DND-41 (cell line): ENCODE measurements around the gene AEN.

Experiments
- ATAC-seq: fragments of 200-7000 bp; cut with Tn5 transposase; 3 replicates; pipeline ENCODE4 v1.9.1; 2021; ENCODE audit warnings: low read depth; ENCODE audit not compliant: insufficient read depth
- DNase-seq: peaks from one replicate; pipeline ENCODE4 v3.0.0-alpha.2; 2020
- H2AFZ ChIP-seq: 2 replicates; pipeline ENCODE4 v1.6.0; 2012; ENCODE audit warnings: low read depth, low read length
- H3K27ac ChIP-seq: 2 replicates; pipeline ENCODE4 v1.5.1; 2012; ENCODE audit warnings: low read length, inconsistent platforms
- H3K27me3 ChIP-seq: fragments of 200-600 bp; sonication (generic); 2 replicates; pipeline ENCODE4 v1.6.0; 2012; ENCODE audit warnings: low read length, mild to moderate bottlenecking, inconsistent platforms; ENCODE audit not compliant: insufficient read depth, poor library complexity
- H3K36me3 ChIP-seq: 2 replicates; pipeline ENCODE4 v1.5.1; 2012; ENCODE audit warnings: low read length, inconsistent platforms; ENCODE audit not compliant: insufficient read depth
- H3K4me1 ChIP-seq: 2 replicates; pipeline ENCODE4 v1.5.1; 2012; ENCODE audit warnings: mild to moderate bottlenecking, low read length; ENCODE audit not compliant: insufficient read depth
- H3K4me2 ChIP-seq: 2 replicates; pipeline ENCODE4 v1.6.0; 2012; ENCODE audit warnings: mild to moderate bottlenecking, moderate library complexity, low read length, inconsistent platforms; ENCODE audit not compliant: insufficient read depth
- H3K4me3 ChIP-seq, 2 experiments: fragments of 200-600 bp in 1 of 2; shearing (Covaris generic) in 1 of 2; 2 replicates each; pipeline ENCODE4 v1.5.1; 2012 to 2016; ENCODE audit warnings: inconsistent platforms in 2 of 2, low read length in 2 of 2, mild to moderate bottlenecking in 2 of 2, low read depth in 1 of 2, moderate library complexity in 1 of 2
- H3K79me2 ChIP-seq: 2 replicates; pipeline ENCODE4 v1.6.0; 2012; ENCODE audit warnings: low read length, inconsistent platforms; ENCODE audit not compliant: insufficient read depth
- H3K9ac ChIP-seq: 2 replicates; pipeline ENCODE4 v1.6.0; 2012; ENCODE audit warnings: low read depth, mild to moderate bottlenecking, inconsistent platforms, low read length, moderate library complexity
- H3K9me3 ChIP-seq: 2 replicates; pipeline ENCODE4 v1.5.1; 2012; ENCODE audit warnings: low read length, moderate library complexity, mild to moderate bottlenecking, inconsistent platforms; ENCODE audit not compliant: insufficient read depth, severe bottlenecking
- H4K20me1 ChIP-seq: 2 replicates; pipeline ENCODE4 v1.6.0; 2012; ENCODE audit warnings: low read length; ENCODE audit not compliant: insufficient read depth
- CTCF ChIP-seq: IDR thresholded peaks from 2 replicates; pipeline ENCODE4 v1.5.1; 2012; ENCODE audit warnings: borderline replicate concordance, low read length, moderate library complexity, mild to moderate bottlenecking; ENCODE audit not compliant: poor library complexity, severe bottlenecking; ENCODE audit errors: extremely low read depth
- EZH2 ChIP-seq: IDR thresholded peaks from 3 replicates; pipeline ENCODE4 v1.6.1; 2012; ENCODE audit warnings: borderline replicate concordance, low read depth, mild to moderate bottlenecking, moderate library complexity, low read length, inconsistent platforms; ENCODE audit not compliant: severe bottlenecking

Gene AEN

GRCh38 chr15:88613074-88613944 lies 7.8 kb upstream of the AEN start:
- ATAC-seq (no peak), DNase-seq (no peak)
- no peaks in the 10 kb centered on the region for H3K9me3 ChIP-seq
- H3K79me2 ChIP-seq = no peaks in the 10 kb centered on the region
- no peak overlapping the region for H3K27ac ChIP-seq
- H2AFZ ChIP-seq = no peak overlapping the region
- TF ChIP-seq CTCF (no peak), EZH2 (no peak)
- H3K36me3 ChIP-seq = no peaks in the 10 kb centered on the region
- H3K9ac ChIP-seq = no peak overlapping the region
- H3K27me3 ChIP-seq = peaks cover 6% of the 10 kb centered on the region
- no peak overlapping the region for H3K4me2 ChIP-seq
- no peak overlapping the region for H3K4me3 ChIP-seq
- H3K4me1 ChIP-seq = no peaks in the 10 kb centered on the region
- no peaks in the 10 kb centered on the region for H4K20me1 ChIP-seq

- Histone ChIP-seq H3K4me2 (no peak overlapping the region), H3K9me3 (no peaks in the 10 kb centered on the region), H3K4me1 (peaks cover 1% of the 10 kb centered on the region), H2AFZ (no peak overlapping the region), H3K27me3 (no peaks in the 10 kb centered on the region), H3K27ac (no peak overlapping the region), H4K20me1 (no peaks in the 10 kb centered on the region), H3K36me3 (no peaks in the 10 kb centered on the region), H3K79me2 (no peaks in the 10 kb centered on the region), H3K9ac (no peak overlapping the region), H3K4me3 (no peak overlapping the region)
- DNase-seq (no peak), ATAC-seq (no peak)
- no peak for TF ChIP-seq CTCF
- no peak for TF ChIP-seq EZH2
Measured at GRCh38 chr15:88615303-88616107, 5.6 kb upstream of the AEN start.

- Histone ChIP-seq H3K9me3 (no peaks in the 10 kb centered on the region), H2AFZ (no peak overlapping the region), H3K36me3 (no peaks in the 10 kb centered on the region), H3K27me3 (no peaks in the 10 kb centered on the region), H3K4me1 (peaks cover 7% of the 10 kb centered on the region), H3K27ac (no peak overlapping the region), H3K79me2 (peaks cover 6% of the 10 kb centered on the region), H4K20me1 (no peaks in the 10 kb centered on the region), H3K4me3 (no peak overlapping the region), H3K4me2 (no peak overlapping the region), H3K9ac (no peak overlapping the region)
- TF ChIP-seq EZH2 (no peak), CTCF (no peak)
- no peak for DNase-seq
- ATAC-seq = no peak
Measured at GRCh38 chr15:88616240-88616639, 4.9 kb upstream of the AEN start.
